ENCODE results near the gene FRMD5.

DNA sequence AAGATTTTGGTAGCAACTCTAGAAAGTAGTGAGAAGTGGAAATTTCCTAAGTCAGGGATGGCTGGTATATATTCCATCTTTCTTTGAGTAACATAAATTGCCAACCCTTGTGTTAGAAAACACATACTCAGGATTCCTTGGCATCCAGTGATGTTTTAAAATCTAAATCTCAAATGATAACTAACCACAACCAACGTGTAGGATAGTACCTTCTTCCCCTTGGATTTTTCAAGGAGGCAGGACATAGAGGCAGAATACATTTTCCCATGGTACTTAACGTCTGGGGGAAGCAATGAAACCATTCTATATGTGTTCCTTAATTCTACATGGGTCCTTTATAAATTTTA lies 274.8 kb downstream of the FRMD5 start:
- TF ChIP-seq EZH2 (IDR thresholded peaks at IDR 0.05) (no peak), POLR2AphosphoS5 (IDR thresholded peaks at IDR 0.05; ENCODE audit: borderline replicate concordance, low read depth, low read length) (no peak)
